Measurements from ENCODE around the gene NOL7. TPM values are rescaled to one million over a fixed set of nuclear protein-coding genes. Genes with fewer than 3 reads are reported as not detected.

Gene NOL7
- total RNA-seq, 1 experiment from 2014 or later, result 95.4 TPM

- peak overlapping the region; percentile 79 for H3K4me3 ChIP-seq (ENCODE audit: low read length)
- peak overlapping the region; percentile 73; the same call in 1 of the 2 replicates for H2AFZ ChIP-seq (ENCODE audit: low read length)
- TF ChIP-seq EZH2 (IDR thresholded peaks at IDR 0.05; ENCODE audit: low read length, unreplicated experiment) (no peak), EZH2phosphoT487 (IDR thresholded peaks at IDR 0.05; ENCODE audit: borderline replicate concordance, low read length) (no peak), CTCF (conservative IDR thresholded peaks at IDR 0.05; ENCODE audit: low read depth, low read length) (peak; percentile 79)
- H3K27ac ChIP-seq (ENCODE audit: low read length), result peak overlapping the region; percentile 91; the same call in 1 of the 2 replicates
- H3K9me3 ChIP-seq (ENCODE audit: low read length), result no peaks in the 10 kb centered on the region
- H3K36me3 ChIP-seq (ENCODE audit: low read depth, low read length), result no peaks in the 10 kb centered on the region
- peaks cover 11% of the 10 kb centered on the region for H3K4me1 ChIP-seq (ENCODE audit: insufficient read depth, low read length)
- H3F3A ChIP-seq (ENCODE audit: low read length, unreplicated experiment), result no peaks in the 10 kb centered on the region
- intact Hi-C loops (cut with micrococcal nuclease), result loop anchor here (1.0 kb wide), 2 partner anchors 39 to 239 kb away; no protein-coding TSS in a partner anchor
- H3K79me2 ChIP-seq (ENCODE audit: low read length), result peaks cover 24% of the 10 kb centered on the region
- H3K27me3 ChIP-seq (ENCODE audit: low read length), result no peaks in the 10 kb centered on the region
- peak overlapping the region; percentile 95 for H3K9ac ChIP-seq (ENCODE audit: low read length)
- BruUV-seq (replicated peaks), result no TSS peak
- no peaks in the 10 kb centered on the region for H4K20me1 ChIP-seq (ENCODE audit: low read length)
- H3K9me2 ChIP-seq (replicated peaks; ENCODE audit: low read length), result no peaks in the 10 kb centered on the region
- DNase-seq (no peak), ATAC-seq (no peak)
- ChIA-PET POLR2A (ENCODE audit: unreplicated experiment) (interaction anchor here (0.6 to 1.4 kb wide), 5 partner anchors 40 to 1194 kb away, joined by 3 to 9 read pairs (median 3); partner anchors contain the start of genes NOL7 and TBC1D7), CTCF (interaction anchor here (0.6 to 1.4 kb wide), 5 partner anchors 8 to 238 kb away, joined by 3 to 7 read pairs (median 3); partner anchors contain the start of gene NOL7)
- peak overlapping the region; percentile 99 for H3K4me2 ChIP-seq (ENCODE audit: low read length)
Measured at GRCh38 chr6:13575377-13575775, 39.8 kb upstream of the NOL7 start.

- no peak for ATAC-seq
- ChIA-PET POLR2A (ENCODE audit: unreplicated experiment) (no interaction called here), CTCF (no interaction called here)
- no peaks in the 10 kb centered on the region for H3K36me3 ChIP-seq (ENCODE audit: low read depth, low read length)
- TF ChIP-seq CTCF (conservative IDR thresholded peaks at IDR 0.05; ENCODE audit: low read depth, low read length) (no peak), EZH2phosphoT487 (IDR thresholded peaks at IDR 0.05; ENCODE audit: borderline replicate concordance, low read length) (no peak), EZH2 (IDR thresholded peaks at IDR 0.05; ENCODE audit: low read length, unreplicated experiment) (no peak)
- no peaks in the 10 kb centered on the region for H4K20me1 ChIP-seq (ENCODE audit: low read length)
- H3F3A ChIP-seq (ENCODE audit: low read length, unreplicated experiment), result no peaks in the 10 kb centered on the region
- peaks cover 24% of the 10 kb centered on the region for H3K79me2 ChIP-seq (ENCODE audit: low read length)
- no peak overlapping the region for H3K4me2 ChIP-seq (ENCODE audit: low read length)
- peaks cover 11% of the 10 kb centered on the region for H3K4me1 ChIP-seq (ENCODE audit: insufficient read depth, low read length)
- intact Hi-C loops (cut with micrococcal nuclease), result no loop called here
- H3K9me2 ChIP-seq (replicated peaks; ENCODE audit: low read length), result no peaks in the 10 kb centered on the region
- no peaks in the 10 kb centered on the region for H3K9me3 ChIP-seq (ENCODE audit: low read length)
- H2AFZ ChIP-seq (ENCODE audit: low read length), result no peak overlapping the region
- DNase-seq, result no peak
- no peak overlapping the region for H3K4me3 ChIP-seq (ENCODE audit: low read length)
- H3K9ac ChIP-seq (ENCODE audit: low read length), result no peak overlapping the region
- H3K27ac ChIP-seq (ENCODE audit: low read length), result no peak overlapping the region
- BruUV-seq (replicated peaks), result no TSS peak
- H3K27me3 ChIP-seq (ENCODE audit: low read length), result no peaks in the 10 kb centered on the region
Measured at GRCh38 chr6:13576017-13576416, 39.1 kb upstream of the NOL7 start.

GRCh38 chr6:13577926-13578325 lies 37.2 kb upstream of the NOL7 start:
- no peaks in the 10 kb centered on the region for H3F3A ChIP-seq (ENCODE audit: low read length, unreplicated experiment)
- H3K27me3 ChIP-seq (ENCODE audit: low read length), result no peaks in the 10 kb centered on the region
- no peak for ATAC-seq
- H3K79me2 ChIP-seq (ENCODE audit: low read length), result peaks cover 22% of the 10 kb centered on the region
- ChIA-PET CTCF (no interaction called here), POLR2A (ENCODE audit: unreplicated experiment) (no interaction called here)
- no peak overlapping the region for H3K27ac ChIP-seq (ENCODE audit: low read length)
- DNase-seq, result no peak
- H3K36me3 ChIP-seq (ENCODE audit: low read depth, low read length), result no peaks in the 10 kb centered on the region
- no peaks in the 10 kb centered on the region for H4K20me1 ChIP-seq (ENCODE audit: low read length)
- no peak for TF ChIP-seq CTCF (conservative IDR thresholded peaks at IDR 0.05; ENCODE audit: low read depth, low read length)
- no peak for TF ChIP-seq EZH2phosphoT487 (IDR thresholded peaks at IDR 0.05; ENCODE audit: borderline replicate concordance, low read length)
- no peak for TF ChIP-seq EZH2 (IDR thresholded peaks at IDR 0.05; ENCODE audit: low read length, unreplicated experiment)
- H3K9me2 ChIP-seq (replicated peaks; ENCODE audit: low read length), result no peaks in the 10 kb centered on the region
- H2AFZ ChIP-seq (ENCODE audit: low read length), result no peak overlapping the region
- no peak overlapping the region for H3K4me3 ChIP-seq (ENCODE audit: low read length)
- BruUV-seq (replicated peaks), result no TSS peak
- peaks cover 11% of the 10 kb centered on the region for H3K4me1 ChIP-seq (ENCODE audit: insufficient read depth, low read length)
- H3K4me2 ChIP-seq (ENCODE audit: low read length), result no peak overlapping the region
- intact Hi-C loops (cut with micrococcal nuclease), result no loop called here
- no peak overlapping the region for H3K9ac ChIP-seq (ENCODE audit: low read length)
- no peaks in the 10 kb centered on the region for H3K9me3 ChIP-seq (ENCODE audit: low read length)

Data from PC-3 (cell line).